Amniotic epithelial cell (primary cell): ENCODE data around the gene GRID1.

ENCODE experiments used
- DNase-seq: peaks from one replicate; pipeline ENCODE4 v3.0.0-alpha.2; 2010; ENCODE audit warnings: low read depth

The GRID1 gene

GRCh38 chr10:86266446-86267242 lies 100.0 kb downstream of the GRID1 start:
- no peak for DNase-seq

DNA sequence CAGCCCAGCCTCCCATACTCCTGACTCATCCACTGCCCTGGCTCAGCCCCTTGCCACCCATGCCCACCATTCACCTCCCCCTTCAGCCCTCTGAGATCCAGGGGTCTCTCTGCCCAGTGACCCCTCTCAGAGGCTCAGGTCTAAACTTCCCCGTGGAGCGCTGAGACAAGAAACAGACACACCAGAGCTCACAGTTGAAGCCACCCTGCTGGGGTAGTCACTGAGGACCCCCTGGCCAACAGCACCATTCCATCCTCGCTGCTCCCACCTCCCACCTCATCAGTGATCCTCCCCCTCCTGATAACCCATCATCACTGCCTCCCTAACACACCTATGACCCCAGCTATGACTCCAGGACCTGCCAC lies 100.7 kb downstream of the GRID1 start:
- DNase-seq: no peak

- no peak for DNase-seq
These were observed 101.2 kb downstream of the GRID1 start for GRCh38 chr10:86265236-86265894.

GRCh38 chr10:86264481-86265231 lies 101.9 kb downstream of the GRID1 start:
- DNase-seq: no peak

GRCh38 chr10:86263907-86264306 lies 102.7 kb downstream of the GRID1 start:
- no peak for DNase-seq

- no peak for DNase-seq
These were observed 103.4 kb downstream of the GRID1 start for GRCh38 chr10:86263209-86263608.

GRCh38 chr10:86262688-86263181 lies 103.9 kb downstream of the GRID1 start:
- DNase-seq: no peak

DNA sequence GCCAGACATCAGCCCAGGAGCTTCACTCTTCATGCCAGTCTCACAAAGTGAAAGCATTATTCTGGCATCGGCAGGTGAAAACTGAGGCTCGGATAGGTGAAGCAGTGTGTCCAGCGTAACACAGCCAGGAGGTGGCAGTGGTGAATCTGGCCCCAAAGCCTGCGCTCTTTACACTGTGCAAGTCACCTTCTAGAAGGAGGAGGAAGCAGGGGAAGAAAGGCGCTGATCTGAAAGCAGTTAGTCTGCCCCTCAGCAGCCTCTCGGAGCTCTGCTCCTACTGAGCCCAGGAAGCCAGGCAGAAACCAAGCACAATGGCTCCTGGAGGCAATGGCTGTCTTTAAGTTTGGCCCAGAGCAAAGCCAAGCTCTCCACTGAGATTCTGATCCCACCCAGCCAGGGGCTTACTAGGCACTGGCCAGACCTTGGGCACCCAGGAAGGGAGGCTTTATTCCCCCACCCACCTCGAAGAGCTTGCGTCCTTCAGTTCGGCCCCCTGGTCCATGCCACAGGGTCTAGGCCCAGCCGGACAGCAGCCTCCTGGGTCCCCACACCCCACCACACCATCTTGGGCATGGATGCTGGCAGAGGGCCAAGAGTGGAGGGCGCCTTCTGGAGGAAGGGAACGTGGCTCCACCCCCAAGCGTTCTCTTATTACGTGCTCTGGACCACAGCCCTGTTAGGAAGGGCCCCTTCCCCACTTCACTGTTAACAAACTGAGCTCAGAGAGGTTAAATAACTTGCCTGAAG lies 104.5 kb downstream of the GRID1 start:
- no peak for DNase-seq

DNA sequence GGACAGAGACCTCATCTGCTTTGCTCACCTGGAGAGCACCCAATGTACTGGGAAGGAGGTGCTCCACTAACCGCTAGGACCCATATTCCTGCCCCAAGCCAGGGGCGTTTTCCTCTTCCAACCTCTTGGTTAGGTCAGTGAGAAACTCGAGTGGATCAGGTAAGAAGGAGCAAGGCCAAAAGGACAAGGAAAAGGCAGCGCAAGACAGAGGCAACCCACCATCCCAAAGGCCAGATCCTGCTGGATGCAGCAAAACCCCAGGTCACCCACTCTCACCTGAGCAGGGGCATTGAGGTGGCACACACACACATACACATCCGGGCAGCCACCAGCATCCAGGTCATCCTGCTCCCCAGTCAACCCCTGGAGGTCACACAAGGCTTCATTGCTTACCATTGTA lies 105.1 kb downstream of the GRID1 start:
- DNase-seq: no peak

GRCh38 chr10:86260564-86260963 lies 106.0 kb downstream of the GRID1 start:
- DNase-seq: no peak

- DNase-seq: no peak
These were observed 106.6 kb downstream of the GRID1 start for GRCh38 chr10:86259901-86260562.

GRCh38 chr10:86258941-86259340 lies 107.7 kb downstream of the GRID1 start:
- no peak for DNase-seq

DNA sequence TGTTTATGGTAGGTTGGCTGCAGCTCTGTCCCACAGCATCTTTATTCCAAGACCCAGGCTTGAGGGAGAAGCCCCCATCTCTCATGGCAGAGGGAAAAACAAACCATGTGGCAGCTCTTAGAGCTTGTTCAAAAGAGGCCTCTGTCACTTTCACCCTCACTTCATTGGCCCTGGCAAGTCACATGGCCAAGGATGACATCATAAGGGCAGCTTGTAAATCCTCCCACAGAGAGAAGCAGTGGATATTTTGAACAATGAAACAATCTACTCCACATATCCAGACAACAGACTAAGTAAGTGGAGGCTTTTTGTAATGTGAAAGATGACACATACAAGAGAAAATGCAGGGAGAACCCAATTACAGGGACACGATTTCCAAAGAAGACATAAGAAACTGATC lies 108.1 kb downstream of the GRID1 start:
- DNase-seq: no peak

DNA sequence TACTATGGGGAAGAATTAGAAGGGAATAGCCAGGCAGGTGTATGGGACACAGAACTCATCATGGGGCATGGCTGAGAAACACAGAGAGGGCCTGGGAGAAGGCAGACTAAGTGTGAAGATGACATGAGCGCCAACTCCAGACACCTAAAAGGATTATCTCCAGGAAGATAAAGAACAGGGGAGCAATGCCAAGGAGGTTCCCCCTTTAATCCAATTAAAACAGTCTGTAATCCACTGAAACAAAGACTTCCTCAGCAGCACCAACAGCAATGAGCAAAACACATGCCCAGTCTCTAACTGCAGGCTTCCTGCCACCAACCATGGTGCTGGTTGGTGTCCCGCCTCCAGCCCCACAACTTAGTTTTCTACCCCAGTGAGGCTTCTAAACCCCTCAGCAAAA lies 108.9 kb downstream of the GRID1 start:
- DNase-seq: no peak

DNA sequence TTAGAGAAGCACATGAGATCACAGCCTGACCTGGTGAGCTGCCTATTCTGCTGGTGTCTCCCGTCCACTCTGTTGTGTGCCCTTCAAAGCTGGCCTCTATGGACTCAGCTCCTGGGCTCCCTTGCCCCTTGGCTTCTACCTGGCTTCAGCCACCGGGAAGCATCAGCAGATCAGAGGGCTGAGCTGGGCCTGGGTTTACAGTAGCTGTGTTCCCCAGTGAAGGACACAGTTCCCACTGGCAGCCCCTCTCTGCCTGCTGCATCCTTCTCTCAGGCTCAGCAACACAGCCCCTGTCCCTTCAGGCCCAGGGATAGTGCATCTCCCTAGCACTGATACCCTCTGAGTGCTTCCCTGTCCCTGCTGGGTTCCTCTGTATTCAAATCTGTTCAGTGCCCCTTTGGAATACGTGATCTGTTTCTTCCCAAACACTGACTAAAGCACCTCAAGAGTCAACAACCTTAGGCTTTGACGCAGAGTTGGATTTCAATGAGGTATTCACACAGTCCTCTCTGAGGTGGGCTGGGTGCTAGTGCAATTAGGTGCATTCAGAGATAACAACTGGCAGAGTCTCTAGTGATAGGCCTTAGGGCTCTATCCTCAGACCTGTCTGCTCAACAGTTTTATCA lies 109.8 kb downstream of the GRID1 start:
- DNase-seq: no peak

DNA sequence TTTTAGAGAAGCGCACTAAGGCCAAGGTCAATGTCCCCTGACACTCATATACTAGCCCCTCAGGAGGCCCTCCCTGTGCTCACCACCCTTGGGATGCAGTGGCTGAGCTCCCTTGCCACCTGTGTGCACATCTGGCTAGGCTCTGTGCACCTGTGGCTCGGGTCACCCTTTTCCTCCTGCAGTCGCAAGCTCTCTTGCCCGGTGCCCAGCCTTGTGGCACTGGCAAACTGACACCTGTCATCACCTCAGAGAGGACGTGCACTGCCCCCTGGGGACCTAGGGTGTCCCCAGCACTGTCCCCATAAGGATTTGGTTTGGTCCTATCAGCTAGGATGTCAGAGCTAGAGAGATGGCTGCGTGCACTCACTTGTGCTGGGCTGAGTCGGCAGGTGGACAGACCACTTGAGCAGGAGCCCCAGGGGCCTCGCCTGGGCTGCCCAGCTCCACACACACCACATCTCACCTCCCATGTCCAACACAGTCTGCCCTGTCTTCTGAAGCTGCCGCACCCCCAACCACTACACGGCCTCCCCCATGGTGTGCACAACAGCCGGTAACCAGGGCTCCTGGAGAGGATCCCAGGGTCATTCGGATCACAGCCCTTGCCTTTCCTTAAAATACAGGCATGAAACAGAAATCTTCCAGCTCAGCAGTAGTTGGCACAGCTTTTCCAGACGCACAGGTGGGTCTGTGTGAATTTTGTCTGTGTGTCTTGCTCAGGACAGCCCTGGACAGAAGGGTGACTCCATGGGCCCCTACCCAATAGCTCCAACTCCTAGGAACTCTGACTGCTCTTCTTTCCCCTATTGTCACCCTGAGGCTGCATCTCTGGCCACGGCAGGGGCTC lies 111.0 kb downstream of the GRID1 start:
- no peak for DNase-seq

DNA sequence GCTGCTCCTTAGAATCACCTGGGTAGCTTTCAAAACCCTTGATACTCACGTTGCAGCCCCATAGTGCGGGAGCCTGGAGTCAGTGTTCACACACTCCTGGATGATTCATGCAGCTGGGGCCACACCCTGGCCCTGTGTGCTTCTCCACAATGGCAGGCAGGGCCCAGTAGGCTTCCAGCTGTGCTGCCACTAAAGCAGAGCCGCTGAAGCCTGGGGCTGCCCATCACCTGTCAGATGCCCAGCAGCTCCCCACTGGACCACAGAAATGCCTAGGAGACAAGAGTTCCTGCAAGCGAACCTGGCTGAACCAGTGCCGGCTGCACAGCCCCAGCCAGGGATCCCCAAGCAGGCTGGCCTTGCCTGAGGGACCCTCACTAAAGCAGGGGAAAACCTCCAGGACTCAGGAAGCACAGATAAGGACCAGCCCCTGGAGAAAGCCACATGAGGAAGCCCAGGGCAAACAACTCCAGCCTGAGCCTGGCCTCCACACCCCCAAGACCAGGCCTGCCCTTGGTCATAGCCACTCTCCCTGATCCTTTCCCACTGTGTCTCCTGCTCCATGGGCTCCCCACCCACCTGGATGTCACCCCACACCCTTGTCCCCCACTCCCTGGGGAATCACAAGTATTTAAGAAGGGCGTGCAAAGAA lies 111.9 kb downstream of the GRID1 start:
- no peak for DNase-seq

GRCh38 chr10:86254081-86254480 lies 112.5 kb downstream of the GRID1 start:
- DNase-seq: no peak
